ENCODE results near the gene ANXA10.

The ANXA10 gene, protein sequence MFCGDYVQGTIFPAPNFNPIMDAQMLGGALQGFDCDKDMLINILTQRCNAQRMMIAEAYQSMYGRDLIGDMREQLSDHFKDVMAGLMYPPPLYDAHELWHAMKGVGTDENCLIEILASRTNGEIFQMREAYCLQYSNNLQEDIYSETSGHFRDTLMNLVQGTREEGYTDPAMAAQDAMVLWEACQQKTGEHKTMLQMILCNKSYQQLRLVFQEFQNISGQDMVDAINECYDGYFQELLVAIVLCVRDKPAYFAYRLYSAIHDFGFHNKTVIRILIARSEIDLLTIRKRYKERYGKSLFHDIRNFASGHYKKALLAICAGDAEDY

DNA sequence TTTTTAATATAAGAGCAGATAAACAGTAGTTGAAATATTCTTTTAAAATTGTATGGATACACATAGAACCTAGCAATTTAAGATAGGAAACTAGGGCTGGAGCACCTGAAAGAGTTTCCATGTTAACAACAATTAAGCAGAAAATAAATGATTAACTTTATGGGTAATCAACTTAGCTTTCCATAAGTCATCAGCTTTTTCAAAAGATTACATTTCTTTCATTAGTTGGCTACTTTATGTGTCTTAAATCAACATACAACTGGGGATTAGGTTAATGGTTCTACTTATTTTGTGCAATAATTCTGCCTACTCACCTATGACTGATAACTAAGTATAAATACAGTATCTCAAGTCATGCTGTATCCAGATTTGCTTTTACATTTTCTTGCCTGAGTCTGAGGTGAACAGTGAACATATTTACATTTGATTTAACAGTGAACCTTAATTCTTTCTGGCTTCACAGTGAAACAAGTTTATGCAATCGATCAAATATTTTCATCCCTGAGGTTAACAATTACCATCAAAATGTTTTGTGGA, at the start of gene ANXA10:
Gene ANXA10 (plus strand): TSS at position 362 of the 537 bp plus-strand sequence. CDS start 164 bp downstream, at position 526.
- no peak within 1 kb of the TSS for H3K4me3 ChIP-seq (ENCODE audit: low read depth, low read length)
- CTCF ChIA-PET: no interaction called here
- DNase-seq (ENCODE audit: low read depth, low spot score): no peak
- TF ChIP-seq, protein P1, sequence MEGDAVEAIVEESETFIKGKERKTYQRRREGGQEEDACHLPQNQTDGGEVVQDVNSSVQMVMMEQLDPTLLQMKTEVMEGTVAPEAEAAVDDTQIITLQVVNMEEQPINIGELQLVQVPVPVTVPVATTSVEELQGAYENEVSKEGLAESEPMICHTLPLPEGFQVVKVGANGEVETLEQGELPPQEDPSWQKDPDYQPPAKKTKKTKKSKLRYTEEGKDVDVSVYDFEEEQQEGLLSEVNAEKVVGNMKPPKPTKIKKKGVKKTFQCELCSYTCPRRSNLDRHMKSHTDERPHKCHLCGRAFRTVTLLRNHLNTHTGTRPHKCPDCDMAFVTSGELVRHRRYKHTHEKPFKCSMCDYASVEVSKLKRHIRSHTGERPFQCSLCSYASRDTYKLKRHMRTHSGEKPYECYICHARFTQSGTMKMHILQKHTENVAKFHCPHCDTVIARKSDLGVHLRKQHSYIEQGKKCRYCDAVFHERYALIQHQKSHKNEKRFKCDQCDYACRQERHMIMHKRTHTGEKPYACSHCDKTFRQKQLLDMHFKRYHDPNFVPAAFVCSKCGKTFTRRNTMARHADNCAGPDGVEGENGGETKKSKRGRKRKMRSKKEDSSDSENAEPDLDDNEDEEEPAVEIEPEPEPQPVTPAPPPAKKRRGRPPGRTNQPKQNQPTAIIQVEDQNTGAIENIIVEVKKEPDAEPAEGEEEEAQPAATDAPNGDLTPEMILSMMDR (IDR thresholded peaks at IDR 0.05; ENCODE audit: insufficient read depth, low read length, missing control alignments): no peak
- POLR2A ChIA-PET: no interaction called here

DNA sequence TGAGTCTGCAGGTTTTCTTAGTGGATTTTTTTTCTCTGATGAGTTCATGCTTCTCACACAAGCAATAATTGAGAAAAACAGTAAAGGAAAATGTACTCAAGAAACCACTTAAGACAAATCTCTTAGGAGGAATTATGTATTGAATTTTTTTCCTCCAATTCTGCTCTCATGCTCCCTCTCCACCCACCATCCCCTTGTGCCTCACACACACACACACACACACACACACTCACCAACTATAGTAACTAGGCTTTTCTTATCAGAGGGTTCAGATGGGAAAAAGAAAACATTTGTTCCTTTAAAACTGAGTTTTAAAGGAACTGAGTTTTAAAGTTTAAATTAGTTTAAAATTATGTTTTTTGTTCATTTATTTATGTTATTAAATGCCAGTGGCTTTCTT, 47.0 kb upstream of the ANXA10 start:
- H3K4me3 ChIP-seq (ENCODE audit: low read depth, low read length): no peak overlapping the region
- DNase-seq (ENCODE audit: low read depth, low spot score): no peak
- TF ChIP-seq, protein P1 (IDR thresholded peaks at IDR 0.05; ENCODE audit: insufficient read depth, low read length, missing control alignments): no peak
- CTCF ChIA-PET: no interaction called here
- POLR2A ChIA-PET: no interaction called here

DNA sequence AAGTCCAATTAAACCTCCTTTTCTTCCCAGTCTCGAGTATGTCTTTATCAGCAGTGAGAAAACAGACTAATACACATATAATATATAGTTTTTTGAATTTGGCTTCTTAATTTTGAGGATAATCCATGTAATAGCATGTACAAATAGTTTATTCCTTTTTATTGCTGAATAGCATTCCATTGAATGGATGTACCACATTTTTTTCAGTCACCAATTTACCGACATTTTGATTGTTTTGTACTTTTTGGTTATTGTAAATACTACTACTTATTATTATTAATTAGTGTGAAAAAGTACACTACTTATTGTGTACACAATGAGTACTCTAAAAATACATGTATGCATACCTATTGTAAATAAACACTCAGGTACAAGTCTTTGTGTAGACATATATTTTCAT, 42.3 kb upstream of the ANXA10 start:
- ChIA-PET POLR2A (no interaction called here), CTCF (no interaction called here)
- TF ChIP-seq, protein P1 (IDR thresholded peaks at IDR 0.05; ENCODE audit: insufficient read depth, low read length, missing control alignments): no peak
- no peak for DNase-seq (ENCODE audit: low read depth, low spot score)
- H3K4me3 ChIP-seq (ENCODE audit: low read depth, low read length): no peak overlapping the region

DNA sequence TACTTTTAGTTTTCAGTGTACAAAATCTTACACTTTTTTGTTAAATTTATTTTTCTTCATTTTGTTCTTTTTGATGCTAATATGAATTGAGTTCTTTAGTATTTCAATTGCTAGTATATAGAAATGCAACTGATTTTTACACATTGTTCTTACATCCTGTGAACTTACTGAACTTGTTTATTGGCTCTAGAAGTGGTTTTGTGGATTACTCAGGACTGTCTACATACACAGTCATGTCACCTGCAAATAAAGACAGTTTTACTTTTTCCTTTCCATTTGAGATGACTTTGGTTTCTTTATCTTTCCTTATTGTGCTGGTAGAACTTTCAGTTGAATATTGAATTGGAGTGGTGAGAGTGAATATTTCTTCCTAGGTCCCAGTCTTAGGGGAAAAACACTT, 40.8 kb upstream of the ANXA10 start:
- POLR2A ChIA-PET: no interaction called here

DNA sequence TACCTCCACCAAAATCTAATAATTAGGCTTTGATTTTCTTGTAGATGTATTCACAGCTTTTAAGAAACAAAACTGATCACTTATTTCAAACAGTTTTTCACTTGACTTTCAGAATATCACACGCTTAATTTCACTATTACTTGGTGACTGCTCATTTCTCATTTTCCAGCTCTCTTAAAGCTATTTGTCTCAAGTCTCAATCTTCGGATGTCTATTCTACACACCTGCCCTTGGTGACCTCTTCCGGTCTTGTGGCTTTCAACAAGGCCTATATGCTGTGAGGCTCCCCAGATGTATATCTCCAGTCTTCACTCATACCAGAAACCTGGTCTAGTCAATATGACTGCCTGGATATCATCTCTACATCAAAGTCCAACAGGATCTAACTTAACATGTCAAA, 34.9 kb upstream of the ANXA10 start:
- CTCF ChIA-PET: no interaction called here
- TF ChIP-seq, protein P1 (IDR thresholded peaks at IDR 0.05; ENCODE audit: insufficient read depth, low read length, missing control alignments): no peak
- POLR2A ChIA-PET: no interaction called here
- no peak overlapping the region for H3K4me3 ChIP-seq (ENCODE audit: low read depth, low read length)
- no peak for DNase-seq (ENCODE audit: low read depth, low spot score)

More for the DNA sequence above, 40.8 kb upstream of the ANXA10 start:
- CTCF ChIA-PET: no interaction called here
- TF ChIP-seq, protein P1 (IDR thresholded peaks at IDR 0.05; ENCODE audit: insufficient read depth, low read length, missing control alignments): no peak
- no peak overlapping the region for H3K4me3 ChIP-seq (ENCODE audit: low read depth, low read length)
- no peak for DNase-seq (ENCODE audit: low read depth, low spot score)

DNA sequence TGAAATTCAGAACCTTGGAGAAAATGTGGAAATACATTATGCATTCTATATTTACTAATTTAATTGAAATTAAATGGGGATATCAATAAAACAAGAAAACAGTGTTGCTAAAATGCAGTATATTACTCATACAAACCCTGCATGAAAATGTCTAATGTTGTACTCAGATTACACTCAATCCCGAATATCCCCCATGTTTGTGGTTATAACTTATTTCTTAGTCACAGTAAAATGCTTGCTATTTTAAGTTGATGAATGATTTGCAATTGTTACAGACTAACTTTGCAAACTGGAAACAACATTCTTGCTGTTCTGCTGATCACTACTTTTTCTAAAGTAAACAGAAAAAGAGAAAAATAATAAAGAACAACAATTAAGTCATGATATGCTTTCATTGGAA, 33.1 kb upstream of the ANXA10 start:
- POLR2A ChIA-PET: no interaction called here
- no peak overlapping the region for H3K4me3 ChIP-seq (ENCODE audit: low read depth, low read length)
- CTCF ChIA-PET: interaction anchor here (1.4 kb wide), 1 partner anchor 12 kb away, joined by 4 read pairs; no protein-coding TSS in a partner anchor
- TF ChIP-seq, protein P1 (IDR thresholded peaks at IDR 0.05; ENCODE audit: insufficient read depth, low read length, missing control alignments): no peak
- peak; percentile 14 for DNase-seq (ENCODE audit: low read depth, low spot score)

Data from AG04449 (cell line).